K562 (cell line): Measurements from ENCODE around the gene OR7C1. TPM values are rescaled to one million over a fixed set of nuclear protein-coding genes. Genes with fewer than 3 reads are reported as not detected.

Experiments used
- ATAC-seq: fragments of 200-7000 bp; cut with Tn5 transposase; 3 replicates; pipeline ENCODE4 v1.9.1; 2020; ENCODE audit warnings: moderate library complexity
- BruUV-seq: library from RNA; stranded (reverse); fragments of 400-500 nt; replicated peaks from 2 replicates; lab custom pipeline; 2021; lab: Mats Ljungman, UMichigan
- CTCF ChIA-PET: fragments of 300-600 bp; formaldehyde crosslinking; extraction: SDS; loops from one replicate; lab custom pipeline; 2021; ENCODE audit warnings: low intra/inter-chr PET ratio; lab: Yijun Ruan, JAX
- POLR2A ChIA-PET: fragments of 300-600, 350-650 bp; sonication (Branson Sonifier 250); formaldehyde crosslinking; extraction: SDS; loops from one replicate; lab custom pipeline; 2021; ENCODE audit warnings: antibody characterized with exemption, inconsistent platforms; lab: Yijun Ruan, JAX
- DNase-seq, 4 experiments: peaks; one replicate each; pipeline versions ENCODE4 v3.0.0 to v3.0.0-alpha.2; 2011 to 2018; ENCODE audit warnings: low spot score in 3 of 4, mixed read lengths in 3 of 4; ENCODE audit errors: extremely low read depth in 1 of 4
- FAIRE-seq: peaks from 2 replicates; lab custom pipeline; 2011; peaks lifted over from hg19 to GRCh38; lab: Jason Lieb, UNC
- H2AFZ ChIP-seq: 2 replicates; pipeline ENCODE4 v1.6.0; 2011; ENCODE audit warnings: low read depth, low read length, control low read depth, inconsistent platforms
- H3K27ac ChIP-seq: fragments of 200-600 bp; 3 replicates; pipeline ENCODE4 v1.8.0; 2011; ENCODE audit warnings: low read depth, mild to moderate bottlenecking, control low read depth, inconsistent platforms, low read length, moderate library complexity, mixed read lengths; ENCODE audit errors: extremely low read depth
- H3K27me3 ChIP-seq, 2 experiments: fragments of 300-600 bp in 1 of 2; 2 replicates in 1 of 2; 3 replicates in 1 of 2; pipeline versions ENCODE4 v1.6.0 to v1.8.0; 2011; ENCODE audit warnings: inconsistent platforms in 2 of 2, low read length in 2 of 2, mild to moderate bottlenecking in 1 of 2, mixed read lengths in 1 of 2, moderate library complexity in 1 of 2; ENCODE audit not compliant: control insufficient read depth in 2 of 2, insufficient read depth in 2 of 2
- H3K36me3 ChIP-seq: fragments of 300-600 bp; 3 replicates; pipeline ENCODE4 v1.8.0; 2011; ENCODE audit warnings: mild to moderate bottlenecking, low read length, inconsistent platforms; ENCODE audit not compliant: control insufficient read depth, insufficient read depth
- H3K4me1 ChIP-seq, 2 experiments: fragments of 200-600 bp in 1 of 2; replicated peaks in 1 of 2; 2 replicates in 1 of 2; 3 replicates in 1 of 2; pipeline versions ENCODE4 v1.5.1 to v1.8.0; 2011; ENCODE audit warnings: inconsistent platforms in 2 of 2, low read length in 2 of 2, mild to moderate bottlenecking in 1 of 2, mixed read lengths in 1 of 2, moderate library complexity in 1 of 2; ENCODE audit not compliant: control insufficient read depth in 2 of 2, insufficient read depth in 2 of 2
- H3K4me2 ChIP-seq: 2 replicates; pipeline ENCODE4 v1.6.1; 2011; ENCODE audit warnings: low read length, control low read depth, inconsistent platforms, mixed read lengths; ENCODE audit not compliant: insufficient read depth
- H3K4me3 ChIP-seq: fragments of 200-600 bp; sonication (generic), shearing (Covaris generic); 2 replicates; pipeline ENCODE4 v1.5.1; 2016; ENCODE audit warnings: control low read depth, inconsistent platforms
- H3K79me2 ChIP-seq: fragments of 200-600 bp; 3 replicates; pipeline ENCODE4 v1.8.0; 2011; ENCODE audit warnings: low read length, inconsistent platforms; ENCODE audit not compliant: control insufficient read depth, insufficient read depth
- H3K9ac ChIP-seq, 2 experiments: 2 replicates each; pipeline versions ENCODE4 v1.6.0 to v1.6.1; 2011; ENCODE audit warnings: low read depth in 2 of 2, low read length in 2 of 2, control low read depth in 1 of 2, inconsistent platforms in 1 of 2, mild to moderate bottlenecking in 1 of 2, mixed read lengths in 1 of 2; ENCODE audit not compliant: insufficient read depth in 1 of 2
- H3K9me1 ChIP-seq: one replicate; pipeline ENCODE4 v1.6.0; 2011; ENCODE audit warnings: inconsistent platforms, mild to moderate bottlenecking, low read length, moderate library complexity; ENCODE audit not compliant: control insufficient read depth, insufficient read depth
- H3K9me3 ChIP-seq: replicated peaks from 2 replicates; pipeline ENCODE4 v1.5.1; 2011; ENCODE audit warnings: low read depth, low read length, inconsistent platforms; ENCODE audit not compliant: control insufficient read depth, insufficient read depth
- H4K20me1 ChIP-seq: replicated peaks from 2 replicates; pipeline ENCODE4 v1.6.1; 2011; ENCODE audit warnings: low read length, inconsistent platforms, mixed read lengths; ENCODE audit not compliant: control insufficient read depth, insufficient read depth
- ARNT ChIP-seq, 2 experiments: fragments of 450-650 bp; IDR thresholded peaks; 2 replicates each; pipeline ENCODE4 v1.6.1; 2016; ENCODE audit warnings: mild to moderate bottlenecking in 1 of 2
- KDM1A ChIP-seq, 2 experiments: fragments of 450-650 bp; IDR thresholded peaks; 2 replicates each; pipeline ENCODE4 v1.6.1; 2016; ENCODE audit warnings: mild to moderate bottlenecking in 2 of 2
- LEF1 ChIP-seq: fragments of 450-650 bp; IDR thresholded peaks from 2 replicates; pipeline ENCODE4 v1.6.1; 2016; ENCODE audit warnings: mild to moderate bottlenecking
- NFIX ChIP-seq: fragments of 250-450 bp; sonication (Bioruptor Pico); IDR thresholded peaks from 2 replicates; pipeline ENCODE4 v1.4.0; 2020; ENCODE audit warnings: low read depth, mild to moderate bottlenecking, moderate library complexity
- RBM15 ChIP-seq: fragments of 200-400 bp; formaldehyde crosslinking; IDR thresholded peaks from 2 replicates; pipeline ENCODE4 v1.6.1; 2018; ENCODE audit warnings: mild to moderate bottlenecking, low read length, moderate library complexity; ENCODE audit not compliant: insufficient read depth
- STAT5B ChIP-seq: fragments of 250-450 bp; sonication (Bioruptor Pico); IDR thresholded peaks from 2 replicates; pipeline ENCODE4 v1.8.0; 2021; ENCODE audit warnings: mild to moderate bottlenecking, inconsistent platforms
- TEAD2 ChIP-seq: fragments of 450-650 bp; IDR thresholded peaks from 2 replicates; pipeline ENCODE4 v1.6.1; 2016; ENCODE audit warnings: missing genetic modification characterization, control low read depth, missing compliant biosample characterization
- THAP12 ChIP-seq: fragments of 250-450 bp; sonication (Bioruptor Pico); IDR thresholded peaks from 2 replicates; pipeline ENCODE4 v1.9.0; 2021; ENCODE audit warnings: mild to moderate bottlenecking, inconsistent platforms
- ZNF785 ChIP-seq: fragments of 250-450 bp; sonication (Bioruptor Pico); IDR thresholded peaks from 2 replicates; pipeline ENCODE4 v1.4.0; 2020; ENCODE audit warnings: mild to moderate bottlenecking
- WGBS: fragments of 100-300 bp; shearing (Covaris generic); methylation state at CpG from one replicate; pipeline ENCODE4 v1.1.6; 2016; ENCODE audit warnings: low coverage, mixed read lengths; ENCODE audit not compliant: insufficient coverage; ENCODE audit errors: missing lambda C conversion rate; 5-methylcytosine and 5-hydroxymethylcytosine counted together
- in situ Hi-C: fragments of 300-500 bp; cut with MboI; formaldehyde crosslinking; loops from 4 replicates; pipeline ENCODE4 v1.15.0; 2018; ENCODE audit warnings: inconsistent platforms, mixed read lengths
- intact Hi-C: fragments of 100-400 bp; cut with micrococcal nuclease; formaldehyde crosslinking; loops from 2 replicates; pipeline ENCODE4 v1.14.2; 2022
- polyA plus RNA-seq, 8 experiments: library from polyadenylated mRNA; depleted of rRNA in 4 of 8; stranded (reverse) in 5 of 8; unstranded in 3 of 8; fragments of >200 nt; fragmentation: Nextera tagmentation in 2 of 8; fragmentation: Illumina TruSeq in 1 of 8; extraction: Ambion mirVana in 2 of 8; extraction: Trizol in 1 of 8; gene quantifications; 2 replicates each; pipeline versions ENCODE4 v1.2.1 to v1.2.3, GENCODE V29; 2011 to 2014; ENCODE audit warnings: inconsistent platforms in 1 of 8, missing spikeins in 1 of 8
- total RNA-seq, 7 experiments: library from RNA; depleted of rRNA in 6 of 7; stranded (reverse); fragments of >200 nt in 6 of 7; fragmentation: Illumina TruSeq in 2 of 7; extraction: Trizol in 2 of 7; gene quantifications; 2 replicates each; pipeline versions ENCODE4 v1.2.1 to v1.2.3, GENCODE V29; 2011 to 2021; ENCODE audit warnings: low replicate concordance in 1 of 7

OR7C1 gene
- total and polyA plus RNA-seq, 9 of the 15 experiments (the other 6 are each of a cell fraction or from before 2014, with no cell fraction given): 0.01 to 0.18 (median 0.10) TPM; not detected in 1

GRCh38 chr19:14770944-14771839 is 63.8 kb downstream of the OR7C1 start:
- H3K27me3 ChIP-seq: no peaks in the 10 kb centered on the region
- in situ Hi-C loops: no loop called here
- 89% methylated on average over 11 of the region's 11 CpGs for WGBS
- intact Hi-C loops: no loop called here
- H4K20me1 ChIP-seq: no peaks in the 10 kb centered on the region
- no peak overlapping the region for H3K27ac ChIP-seq
- H2AFZ ChIP-seq: no peak overlapping the region
- peaks cover 63% of the 10 kb centered on the region; the same call in 2 of the 3 replicates for H3K36me3 ChIP-seq
- TF ChIP-seq THAP12: no peak
- no peak for TF ChIP-seq NFIX
- no peak for TF ChIP-seq STAT5B (CRISPR knock-in tag)
- TF ChIP-seq TEAD2 (tag): no peak
- TF ChIP-seq KDM1A (IDR thresholded peaks at IDR 0.05): no peak
- no peak for TF ChIP-seq LEF1
- no peak for TF ChIP-seq RBM15
- TF ChIP-seq ARNT (IDR thresholded peaks at IDR 0.05): no peak
- no peak for TF ChIP-seq ZNF785
- no peak overlapping the region for H3K9ac ChIP-seq
- no peaks in the 10 kb centered on the region for H3K9me1 ChIP-seq
- no TSS peak for BruUV-seq
- H3K4me2 ChIP-seq: no peak overlapping the region
- ChIA-PET POLR2A (interaction anchor here (0.6 kb wide), 1 partner anchor 1420 kb away, joined by 3 read pairs; no protein-coding TSS in a partner anchor), CTCF (no interaction called here)
- no peak for DNase-seq
- H3K4me3 ChIP-seq: no peak overlapping the region
- no peak for FAIRE-seq
- peaks cover 18% of the 10 kb centered on the region for H3K79me2 ChIP-seq
- H3K9me3 ChIP-seq: no peaks in the 10 kb centered on the region
- peaks cover 0 to 11% of the 10 kb centered on the region in 2 experiments; a peak in 3 of 5 replicates for H3K4me1 ChIP-seq
- no peak for ATAC-seq
